HepG2 (cell line): ENCODE data around the gene HMGN4. TPM values are rescaled to one million over a fixed set of nuclear protein-coding genes. Genes with fewer than 3 reads are reported as not detected.

Experiments used
- ADNP ChIP-seq: sonication (generic); formaldehyde crosslinking; IDR thresholded peaks from 2 replicates; pipeline ENCODE4 v1.4.0; 2020; ENCODE audit warnings: missing genetic modification reagents
- NFATC3 ChIP-seq: sonication (generic); formaldehyde crosslinking; IDR thresholded peaks from 2 replicates; pipeline ENCODE4 v1.5.1; 2020; ENCODE audit warnings: mild to moderate bottlenecking, missing genetic modification reagents
- NPAS2 ChIP-seq: sonication (generic); formaldehyde crosslinking; IDR thresholded peaks from 2 replicates; pipeline ENCODE4 v1.8.0; 2022; ENCODE audit warnings: mild to moderate bottlenecking, missing genetic modification reagents, borderline replicate concordance
- PHF8 ChIP-seq: sonication (generic); formaldehyde crosslinking; IDR thresholded peaks from 2 replicates; pipeline ENCODE4 v1.5.0; 2020; ENCODE audit warnings: missing genetic modification reagents
- RBM39 ChIP-seq: fragments of 200-400 bp; formaldehyde crosslinking; IDR thresholded peaks from one replicate; pipeline ENCODE4 v1.6.1; 2018; ENCODE audit warnings: antibody characterized with exemption, mild to moderate bottlenecking, low read depth, low read length; ENCODE audit not compliant: poor library complexity, severe bottlenecking
- REL ChIP-seq: sonication (generic); formaldehyde crosslinking; conservative IDR thresholded peaks from 2 replicates; pipeline ENCODE4 v1.8.0; 2022; ENCODE audit warnings: mild to moderate bottlenecking, missing genetic modification reagents, moderate library complexity
- SUZ12 ChIP-seq: fragments of 150-350 bp; IDR thresholded peaks from 2 replicates; pipeline ENCODE4 v1.6.1; 2014; ENCODE audit warnings: low read depth, low read length
- ZBTB42 ChIP-seq: sonication (generic); formaldehyde crosslinking; IDR thresholded peaks from 2 replicates; pipeline ENCODE4 v1.5.0; 2020; ENCODE audit warnings: mild to moderate bottlenecking, missing genetic modification reagents
- ZNF264 ChIP-seq: sonication (generic); formaldehyde crosslinking; IDR thresholded peaks from 2 replicates; pipeline ENCODE4 v1.4.0; 2020; ENCODE audit warnings: missing genetic modification reagents
- ZNF33B ChIP-seq: sonication (generic); formaldehyde crosslinking; IDR thresholded peaks from 2 replicates; pipeline ENCODE4 v1.5.1; 2020; ENCODE audit warnings: mild to moderate bottlenecking, missing genetic modification reagents
- ZNF615 ChIP-seq: sonication (generic); formaldehyde crosslinking; IDR thresholded peaks from 2 replicates; pipeline ENCODE4 v1.5.0; 2020; ENCODE audit warnings: mild to moderate bottlenecking, missing genetic modification reagents, borderline replicate concordance
- ZNF619 ChIP-seq: sonication (generic); formaldehyde crosslinking; IDR thresholded peaks from 2 replicates; pipeline ENCODE4 v1.4.0; 2020; ENCODE audit warnings: mild to moderate bottlenecking, missing genetic modification reagents
- ZNF776 ChIP-seq: sonication (generic); formaldehyde crosslinking; IDR thresholded peaks from 2 replicates; pipeline ENCODE4 v1.4.0; 2020; ENCODE audit warnings: mild to moderate bottlenecking, missing genetic modification reagents
- polyA plus RNA-seq, 8 experiments: library from polyadenylated mRNA; depleted of rRNA in 3 of 8; stranded (reverse) in 7 of 8; unstranded in 1 of 8; fragments of >200 nt; fragmentation: Illumina TruSeq in 4 of 8; extraction: Trizol in 4 of 8; gene quantifications; 2 replicates each; pipeline versions ENCODE4 v1.2.1 to v1.2.3, GENCODE V29; 2011 to 2016; ENCODE audit warnings: low read depth in 4 of 8, missing spikeins in 1 of 8, mixed read lengths in 1 of 8; ENCODE audit not compliant: insufficient read depth in 1 of 8
- total RNA-seq, 5 experiments: library from RNA; depleted of rRNA; stranded (reverse); fragments of >200 nt; fragmentation: Illumina TruSeq; extraction: Trizol; gene quantifications; 2 replicates each; pipeline ENCODE4 v1.2.3, GENCODE V29; 2016; ENCODE audit warnings: low read depth in 1 of 5
- TF ChIP-seq, protein P1 (sequence below): sonication (generic); formaldehyde crosslinking; IDR thresholded peaks from 2 replicates; pipeline ENCODE4 v1.5.0; 2020; ENCODE audit warnings: mild to moderate bottlenecking, missing genetic modification reagents, borderline replicate concordance
- TF ChIP-seq, protein P2 (sequence below): sonication (generic); formaldehyde crosslinking; IDR thresholded peaks from 2 replicates; pipeline ENCODE4 v1.8.1; 2023; ENCODE audit warnings: mild to moderate bottlenecking, missing genetic modification reagents
- TF ChIP-seq, protein P3 (sequence below): IDR thresholded peaks from 2 replicates; pipeline ENCODE4 v1.6.1; 2018; ENCODE audit warnings: missing genetic modification reagents, mild to moderate bottlenecking, missing compliant biosample characterization
- TF ChIP-seq, protein P4 (sequence below): IDR thresholded peaks from 2 replicates; pipeline ENCODE4 v1.6.1; 2012; ENCODE audit warnings: inconsistent platforms

Gene HMGN4
- total and polyA plus RNA-seq, 2 of the 13 experiments (the other 11 are each of a cell fraction or from before 2014, with no cell fraction given) = 39.9 to 52.1 TPM

DNA sequence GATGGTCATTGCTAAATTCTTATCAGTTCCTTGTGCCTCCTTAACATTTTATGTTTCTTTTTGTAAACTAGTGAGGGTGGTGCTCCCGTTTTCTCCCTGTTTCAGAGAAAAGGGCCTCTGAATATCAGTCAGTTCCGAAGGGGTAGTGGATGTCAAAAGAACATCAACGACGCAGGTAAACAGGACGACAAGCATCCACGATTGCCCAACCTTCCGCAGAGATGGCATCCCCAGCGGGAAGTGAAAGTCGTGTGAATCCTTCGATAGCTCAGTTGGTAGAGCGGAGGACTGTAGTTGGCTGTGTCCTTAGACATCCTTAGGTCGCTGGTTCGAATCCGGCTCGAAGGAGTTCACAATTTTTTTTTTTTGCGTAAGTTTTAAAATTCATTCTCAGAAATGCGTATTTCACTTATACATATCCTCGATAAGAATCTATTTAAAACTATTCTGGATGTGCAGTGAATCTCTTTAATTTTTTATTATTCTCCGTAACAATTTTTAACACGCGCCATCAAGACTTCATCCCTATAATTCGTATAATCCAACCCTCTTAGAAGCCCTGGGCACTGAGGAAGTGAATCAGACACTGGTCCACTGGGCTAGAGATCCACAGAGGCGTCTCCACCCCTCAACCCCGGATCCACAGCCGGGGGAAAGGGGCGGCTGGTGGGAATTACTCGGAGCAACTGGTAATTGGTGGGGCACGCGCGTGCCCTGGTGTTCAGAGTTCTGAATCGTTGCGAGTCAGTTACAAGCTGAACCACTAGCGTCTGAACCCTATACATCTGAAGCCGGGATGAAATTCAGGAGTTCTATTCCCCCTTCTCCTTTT is 30.7 kb downstream of the HMGN4 start (continued):
- no peak for TF ChIP-seq ZBTB42 (CRISPR knock-in tag)
- TF ChIP-seq, protein P1, sequence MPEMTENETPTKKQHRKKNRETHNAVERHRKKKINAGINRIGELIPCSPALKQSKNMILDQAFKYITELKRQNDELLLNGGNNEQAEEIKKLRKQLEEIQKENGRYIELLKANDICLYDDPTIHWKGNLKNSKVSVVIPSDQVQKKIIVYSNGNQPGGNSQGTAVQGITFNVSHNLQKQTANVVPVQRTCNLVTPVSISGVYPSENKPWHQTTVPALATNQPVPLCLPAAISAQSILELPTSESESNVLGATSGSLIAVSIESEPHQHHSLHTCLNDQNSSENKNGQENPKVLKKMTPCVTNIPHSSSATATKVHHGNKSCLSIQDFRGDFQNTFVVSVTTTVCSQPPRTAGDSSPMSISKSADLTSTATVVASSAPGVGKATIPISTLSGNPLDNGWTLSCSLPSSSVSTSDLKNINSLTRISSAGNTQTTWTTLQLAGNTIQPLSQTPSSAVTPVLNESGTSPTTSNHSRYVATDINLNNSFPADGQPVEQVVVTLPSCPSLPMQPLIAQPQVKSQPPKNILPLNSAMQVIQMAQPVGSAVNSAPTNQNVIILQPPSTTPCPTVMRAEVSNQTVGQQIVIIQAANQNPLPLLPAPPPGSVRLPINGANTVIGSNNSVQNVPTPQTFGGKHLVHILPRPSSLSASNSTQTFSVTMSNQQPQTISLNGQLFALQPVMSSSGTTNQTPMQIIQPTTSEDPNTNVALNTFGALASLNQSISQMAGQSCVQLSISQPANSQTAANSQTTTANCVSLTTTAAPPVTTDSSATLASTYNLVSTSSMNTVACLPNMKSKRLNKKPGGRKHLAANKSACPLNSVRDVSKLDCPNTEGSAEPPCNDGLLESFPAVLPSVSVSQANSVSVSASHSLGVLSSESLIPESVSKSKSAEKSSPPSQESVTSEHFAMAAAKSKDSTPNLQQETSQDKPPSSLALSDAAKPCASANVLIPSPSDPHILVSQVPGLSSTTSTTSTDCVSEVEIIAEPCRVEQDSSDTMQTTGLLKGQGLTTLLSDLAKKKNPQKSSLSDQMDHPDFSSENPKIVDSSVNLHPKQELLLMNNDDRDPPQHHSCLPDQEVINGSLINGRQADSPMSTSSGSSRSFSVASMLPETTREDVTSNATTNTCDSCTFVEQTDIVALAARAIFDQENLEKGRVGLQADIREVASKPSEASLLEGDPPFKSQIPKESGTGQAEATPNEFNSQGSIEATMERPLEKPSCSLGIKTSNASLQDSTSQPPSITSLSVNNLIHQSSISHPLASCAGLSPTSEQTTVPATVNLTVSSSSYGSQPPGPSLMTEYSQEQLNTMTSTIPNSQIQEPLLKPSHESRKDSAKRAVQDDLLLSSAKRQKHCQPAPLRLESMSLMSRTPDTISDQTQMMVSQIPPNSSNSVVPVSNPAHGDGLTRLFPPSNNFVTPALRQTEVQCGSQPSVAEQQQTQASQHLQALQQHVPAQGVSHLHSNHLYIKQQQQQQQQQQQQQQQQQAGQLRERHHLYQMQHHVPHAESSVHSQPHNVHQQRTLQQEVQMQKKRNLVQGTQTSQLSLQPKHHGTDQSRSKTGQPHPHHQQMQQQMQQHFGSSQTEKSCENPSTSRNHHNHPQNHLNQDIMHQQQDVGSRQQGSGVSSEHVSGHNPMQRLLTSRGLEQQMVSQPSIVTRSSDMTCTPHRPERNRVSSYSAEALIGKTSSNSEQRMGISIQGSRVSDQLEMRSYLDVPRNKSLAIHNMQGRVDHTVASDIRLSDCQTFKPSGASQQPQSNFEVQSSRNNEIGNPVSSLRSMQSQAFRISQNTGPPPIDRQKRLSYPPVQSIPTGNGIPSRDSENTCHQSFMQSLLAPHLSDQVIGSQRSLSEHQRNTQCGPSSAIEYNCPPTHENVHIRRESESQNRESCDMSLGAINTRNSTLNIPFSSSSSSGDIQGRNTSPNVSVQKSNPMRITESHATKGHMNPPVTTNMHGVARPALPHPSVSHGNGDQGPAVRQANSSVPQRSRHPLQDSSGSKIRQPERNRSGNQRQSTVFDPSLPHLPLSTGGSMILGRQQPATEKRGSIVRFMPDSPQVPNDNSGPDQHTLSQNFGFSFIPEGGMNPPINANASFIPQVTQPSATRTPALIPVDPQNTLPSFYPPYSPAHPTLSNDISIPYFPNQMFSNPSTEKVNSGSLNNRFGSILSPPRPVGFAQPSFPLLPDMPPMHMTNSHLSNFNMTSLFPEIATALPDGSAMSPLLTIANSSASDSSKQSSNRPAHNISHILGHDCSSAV (CRISPR knock-in tag) = no peak
- no peak for TF ChIP-seq REL (CRISPR knock-in tag)
- TF ChIP-seq, protein P2, sequence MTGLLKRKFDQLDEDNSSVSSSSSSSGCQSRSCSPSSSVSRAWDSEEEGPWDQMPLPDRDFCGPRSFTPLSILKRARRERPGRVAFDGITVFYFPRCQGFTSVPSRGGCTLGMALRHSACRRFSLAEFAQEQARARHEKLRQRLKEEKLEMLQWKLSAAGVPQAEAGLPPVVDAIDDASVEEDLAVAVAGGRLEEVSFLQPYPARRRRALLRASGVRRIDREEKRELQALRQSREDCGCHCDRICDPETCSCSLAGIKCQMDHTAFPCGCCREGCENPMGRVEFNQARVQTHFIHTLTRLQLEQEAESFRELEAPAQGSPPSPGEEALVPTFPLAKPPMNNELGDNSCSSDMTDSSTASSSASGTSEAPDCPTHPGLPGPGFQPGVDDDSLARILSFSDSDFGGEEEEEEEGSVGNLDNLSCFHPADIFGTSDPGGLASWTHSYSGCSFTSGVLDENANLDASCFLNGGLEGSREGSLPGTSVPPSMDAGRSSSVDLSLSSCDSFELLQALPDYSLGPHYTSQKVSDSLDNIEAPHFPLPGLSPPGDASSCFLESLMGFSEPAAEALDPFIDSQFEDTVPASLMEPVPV (CRISPR knock-in tag) = no peak
- TF ChIP-seq ZNF619 = no peak
- peak; percentile 91; the same call in 1 of the 2 replicates for TF ChIP-seq ZNF615 (CRISPR knock-in tag)
- TF ChIP-seq, protein P3, sequence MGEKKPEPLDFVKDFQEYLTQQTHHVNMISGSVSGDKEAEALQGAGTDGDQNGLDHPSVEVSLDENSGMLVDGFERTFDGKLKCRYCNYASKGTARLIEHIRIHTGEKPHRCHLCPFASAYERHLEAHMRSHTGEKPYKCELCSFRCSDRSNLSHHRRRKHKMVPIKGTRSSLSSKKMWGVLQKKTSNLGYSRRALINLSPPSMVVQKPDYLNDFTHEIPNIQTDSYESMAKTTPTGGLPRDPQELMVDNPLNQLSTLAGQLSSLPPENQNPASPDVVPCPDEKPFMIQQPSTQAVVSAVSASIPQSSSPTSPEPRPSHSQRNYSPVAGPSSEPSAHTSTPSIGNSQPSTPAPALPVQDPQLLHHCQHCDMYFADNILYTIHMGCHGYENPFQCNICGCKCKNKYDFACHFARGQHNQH (CRISPR knock-in tag) = peak; percentile 96
- TF ChIP-seq RBM39 = no peak
- peak; percentile 65; the same call in 1 of the 2 replicates for TF ChIP-seq NFATC3 (CRISPR knock-in tag)
- TF ChIP-seq ZNF264 (CRISPR knock-in tag) = no peak; the same call in 1 of the 2 replicates
- no peak for TF ChIP-seq ZNF33B (CRISPR knock-in tag)
- TF ChIP-seq SUZ12 = no peak
- no peak for TF ChIP-seq NPAS2 (CRISPR knock-in tag)
- peak; percentile 90 for TF ChIP-seq ADNP (CRISPR knock-in tag)
- TF ChIP-seq ZNF776 (CRISPR knock-in tag) = no peak
- TF ChIP-seq, protein P4, sequence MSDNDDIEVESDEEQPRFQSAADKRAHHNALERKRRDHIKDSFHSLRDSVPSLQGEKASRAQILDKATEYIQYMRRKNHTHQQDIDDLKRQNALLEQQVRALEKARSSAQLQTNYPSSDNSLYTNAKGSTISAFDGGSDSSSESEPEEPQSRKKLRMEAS = peak; percentile 67; the same call in 1 of the 2 replicates
- TF ChIP-seq PHF8 (CRISPR knock-in tag) = 0 out of 2 replicates have a peak, but pooled peaks have one; percentile 41
